Ovary (tissue), 9 donors: ENCODE results near the gene SHKBP1. TPM values are rescaled to one million over a fixed set of nuclear protein-coding genes. Genes with fewer than 3 reads are reported as not detected.
"Not testable (repeated sequence)": the region's sequence is repeated elsewhere in the genome, so short reads cannot be mapped to it uniquely, and the experiment has no call there.

Experiments
- DNase-seq, 5 donors: peaks; one replicate each; pipeline ENCODE4 v3.0.0-alpha.2; 2019 to 2020
- H3K27ac ChIP-seq, 2 donors: fragments of 200-600 bp; one replicate each; pipeline versions ENCODE4 v1.5.1 to v1.8.0; 2019 to 2022
- H3K27me3 ChIP-seq: fragments of 200-600 bp; one replicate; pipeline ENCODE4 v1.8.0; 2022
- H3K36me3 ChIP-seq: fragments of 200-600 bp; sonication (generic); one replicate; pipeline ENCODE4 v1.5.1; 2019
- H3K4me1 ChIP-seq: one replicate; pipeline ENCODE4 v1.8.1; 2013; ENCODE audit warnings: mild to moderate bottlenecking, moderate library complexity; ENCODE audit not compliant: insufficient read depth
- H3K4me3 ChIP-seq: fragments of 200-600 bp; sonication (generic); one replicate; pipeline ENCODE4 v1.5.1; 2017
- H3K9me3 ChIP-seq, 2 donors: fragments of 200-600 bp in 1 of 2; sonication (generic) in 1 of 2; one replicate each; pipeline versions ENCODE4 v1.5.1 to v1.8.1; 2013 to 2019; ENCODE audit warnings: mild to moderate bottlenecking in 1 of 2, moderate library complexity in 1 of 2
- EP300 ChIP-seq: sonication (generic); formaldehyde crosslinking; IDR thresholded peaks from one replicate; pipeline ENCODE4 v1.6.1; 2017; ENCODE audit warnings: antibody characterized with exemption
- POLR2A ChIP-seq: fragments of 450-650 bp; IDR thresholded peaks from one replicate; pipeline ENCODE4 v1.6.1; 2017; ENCODE audit warnings: antibody characterized with exemption, mild to moderate bottlenecking, moderate library complexity
- WGBS, 3 donors: extraction: QIAGEN DNeasy Blood & Tissue Kit in 1 of 3; methylation state at CpG; one replicate each; pipeline versions ENCODE4 v1.1.5 to v1.1.7; 2013 to 2017; 5-methylcytosine and 5-hydroxymethylcytosine counted together
- intact Hi-C, 4 donors: fragments of 100-400 bp; cut with DNase I; formaldehyde crosslinking; loops; one replicate each; pipeline versions ENCODE4 v1.11.0 to v1.15.1; 2022 to 2023
- polyA plus RNA-seq, 2 donors: library from polyadenylated mRNA; stranded (reverse); fragments of 200-250 nt in 1 of 2; fragments of 350-450 nt in 1 of 2; fragmentation: Illumina TruSeq in 1 of 2; extraction: RNeasy Lipid Tissue Mini Kit (QIAGEN cat#74804) in 1 of 2; gene quantifications; one replicate each; pipeline ENCODE4 v1.2.3, GENCODE V29; 2013 to 2014
- total RNA-seq, 7 donors: library from RNA; depleted of rRNA in 2 of 7; stranded (reverse); fragments of >200 nt in 2 of 7; fragmentation: NEBNext Ultra II Directional in 3 of 7; extraction: Animal tissue kit (Norgen Biotek cat#: 25700) in 3 of 7; gene quantifications; one replicate each; pipeline versions ENCODE4 v1.1.0 to v1.2.4, GENCODE V29; 2016 to 2023
- TF ChIP-seq, protein P1 (sequence below), 3 donors: fragments of 450-650 bp in 2 of 3; fragments of 200-600 bp in 1 of 3; IDR thresholded peaks; one replicate each; pipeline versions ENCODE4 v1.5.1 to v1.8.0; 2016 to 2022; ENCODE audit warnings: antibody characterized with exemption in 3 of 3, mild to moderate bottlenecking in 1 of 3
- donor health status: DM: no; HTN: no; CAD: no; lungs with moderate emphysema.
- donor health status: DM: no; HTN: no; CAD: no.
- donor health status: Bipolar disorder and iron deficiency.
- donor health status: DM: yes; HTN: yes; CAD: no.
- donor health status: DM: no; HTN: no; CAD: no.
- donor health status: DM: yes; HTN: yes; CAD: no.

Gene SHKBP1
- total and polyA plus RNA-seq, 9 donors: 16.3 to 48.7 (median 33.8) TPM

DNA sequence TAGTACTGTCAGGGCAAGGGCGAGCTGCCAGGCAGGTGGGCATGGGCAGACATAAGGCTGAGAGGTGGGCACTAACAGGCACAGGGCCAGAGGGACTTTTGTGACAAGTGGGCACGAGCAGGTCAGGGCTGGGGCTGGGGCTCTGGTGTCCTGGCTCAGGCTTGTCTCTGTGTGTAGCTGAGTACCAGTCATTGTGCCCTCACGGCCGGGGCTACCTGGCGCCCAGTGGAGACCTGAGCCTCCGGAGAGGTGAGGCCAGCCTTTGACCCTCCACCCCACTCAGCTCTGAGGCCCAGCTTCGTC lies 46.1 kb downstream of the SHKBP1 start:
- DNase-seq: peak in 1 of 5 donors; percentile 45
- Histone ChIP-seq H3K4me3 (no peak overlapping the region), H3K36me3 (no peaks in the 10 kb centered on the region), H3K4me1 (no peaks in the 10 kb centered on the region), H3K27me3 (no peaks in the 10 kb centered on the region), H3K9me3 (no peaks in the 10 kb centered on the region), H3K27ac (no peak overlapping the region)
- TF ChIP-seq, protein P1, sequence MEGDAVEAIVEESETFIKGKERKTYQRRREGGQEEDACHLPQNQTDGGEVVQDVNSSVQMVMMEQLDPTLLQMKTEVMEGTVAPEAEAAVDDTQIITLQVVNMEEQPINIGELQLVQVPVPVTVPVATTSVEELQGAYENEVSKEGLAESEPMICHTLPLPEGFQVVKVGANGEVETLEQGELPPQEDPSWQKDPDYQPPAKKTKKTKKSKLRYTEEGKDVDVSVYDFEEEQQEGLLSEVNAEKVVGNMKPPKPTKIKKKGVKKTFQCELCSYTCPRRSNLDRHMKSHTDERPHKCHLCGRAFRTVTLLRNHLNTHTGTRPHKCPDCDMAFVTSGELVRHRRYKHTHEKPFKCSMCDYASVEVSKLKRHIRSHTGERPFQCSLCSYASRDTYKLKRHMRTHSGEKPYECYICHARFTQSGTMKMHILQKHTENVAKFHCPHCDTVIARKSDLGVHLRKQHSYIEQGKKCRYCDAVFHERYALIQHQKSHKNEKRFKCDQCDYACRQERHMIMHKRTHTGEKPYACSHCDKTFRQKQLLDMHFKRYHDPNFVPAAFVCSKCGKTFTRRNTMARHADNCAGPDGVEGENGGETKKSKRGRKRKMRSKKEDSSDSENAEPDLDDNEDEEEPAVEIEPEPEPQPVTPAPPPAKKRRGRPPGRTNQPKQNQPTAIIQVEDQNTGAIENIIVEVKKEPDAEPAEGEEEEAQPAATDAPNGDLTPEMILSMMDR (IDR thresholded peaks at IDR 0.05): no peak
- no peak for TF ChIP-seq POLR2A
- TF ChIP-seq EP300: no peak
- intact Hi-C loops: no loop called here
- WGBS, 3 donors: 88 to 90% (median 90%) methylated on average over 7 of the region's 7 CpGs

DNA sequence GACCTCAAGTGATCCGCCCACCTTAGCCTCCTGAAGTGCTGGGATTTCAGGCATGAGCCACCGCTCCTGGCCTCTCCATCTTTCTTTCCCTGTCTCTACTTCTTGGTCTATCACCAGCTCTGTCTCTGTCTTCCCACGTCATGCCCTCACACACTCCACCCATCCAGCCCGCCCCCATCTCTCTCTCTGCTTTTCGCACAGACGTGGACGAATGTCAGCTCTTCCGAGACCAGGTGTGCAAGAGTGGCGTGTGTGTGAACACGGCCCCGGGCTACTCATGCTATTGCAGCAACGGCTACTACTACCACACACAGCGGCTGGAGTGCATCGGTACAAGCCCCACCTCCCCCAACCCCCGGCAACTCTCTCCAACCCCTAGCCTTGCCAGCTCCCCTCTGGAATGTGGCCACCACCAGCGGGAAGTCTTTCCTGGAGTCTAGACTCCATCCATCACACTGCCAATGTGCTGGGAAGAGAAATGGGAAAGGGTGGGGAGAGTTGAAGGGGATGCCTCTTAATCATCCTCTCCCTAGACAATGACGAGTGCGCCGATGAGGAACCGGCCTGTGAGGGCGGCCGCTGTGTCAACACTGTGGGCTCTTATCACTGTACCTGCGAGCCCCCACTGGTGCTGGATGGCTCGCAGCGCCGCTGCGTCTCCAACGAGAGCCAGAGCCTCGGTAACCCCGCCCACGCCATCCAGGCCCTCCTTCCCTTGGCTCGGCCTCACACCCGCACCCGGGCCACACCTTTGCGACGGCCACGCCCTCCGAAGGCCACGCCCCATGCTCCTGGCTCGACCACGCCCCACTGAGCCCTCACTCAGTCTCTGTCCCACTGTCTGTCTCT lies 47.0 kb downstream of the SHKBP1 start:
- TF ChIP-seq, protein P1 (IDR thresholded peaks at IDR 0.05): no peak
- TF ChIP-seq POLR2A: no peak
- no peak for TF ChIP-seq EP300
- Histone ChIP-seq H3K4me3 (no peak overlapping the region), H3K4me1 (no peaks in the 10 kb centered on the region), H3K36me3 (no peaks in the 10 kb centered on the region), H3K9me3 (no peaks in the 10 kb centered on the region), H3K27ac (no peak overlapping the region), H3K27me3 (no peaks in the 10 kb centered on the region)
- WGBS, 3 donors: 55 to 63% (median 63%) methylated on average over 41 of the region's 41 CpGs
- no peak for DNase-seq
- intact Hi-C loops: no loop called here

DNA sequence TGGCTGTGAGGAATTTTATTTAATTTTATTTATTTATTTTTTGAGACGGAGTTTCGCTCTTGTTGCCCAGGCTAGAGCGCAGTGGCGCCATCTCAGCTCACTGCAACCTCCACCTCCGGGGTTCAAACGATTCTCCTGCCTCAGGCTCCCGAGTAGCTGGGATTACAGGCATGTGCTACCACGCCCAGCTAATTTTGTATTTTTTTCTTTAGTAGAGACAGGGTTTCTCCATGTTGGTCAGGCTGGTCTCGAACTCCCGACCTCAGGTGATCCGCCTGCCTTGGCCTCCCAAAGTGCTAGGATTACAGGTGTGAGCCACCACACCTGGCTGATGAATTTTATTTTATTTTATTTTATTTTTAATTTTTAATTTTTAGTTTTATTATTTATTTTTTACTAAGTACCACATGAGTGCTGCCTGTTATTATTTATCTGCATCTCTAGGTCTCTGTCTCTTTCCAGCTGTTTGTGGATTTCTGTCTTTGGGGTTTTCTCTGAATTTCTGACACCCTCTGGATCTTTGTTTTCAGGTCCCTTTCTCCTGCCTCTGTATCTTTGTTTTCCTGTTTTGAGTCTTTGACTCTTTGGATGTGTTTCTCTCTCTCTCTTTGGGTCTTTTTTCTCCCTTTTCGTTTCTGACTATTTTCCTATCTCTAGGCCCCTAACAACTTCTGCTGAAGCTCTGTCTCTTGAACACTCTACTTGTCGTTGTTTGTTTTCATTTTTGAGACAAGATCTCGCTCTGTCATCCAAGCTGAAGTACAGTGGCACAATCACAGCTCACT lies 47.9 kb downstream of the SHKBP1 start:
- H3K9me3 ChIP-seq, intact Hi-C loops, H3K4me1 ChIP-seq, H3K4me3 ChIP-seq, H3K36me3 ChIP-seq, H3K27ac ChIP-seq, DNase-seq, H3K27me3 ChIP-seq: not testable (repeated sequence)
- WGBS, 3 donors: 81 to 87% (median 85%) methylated on average over 14 of the region's 14 CpGs

DNA sequence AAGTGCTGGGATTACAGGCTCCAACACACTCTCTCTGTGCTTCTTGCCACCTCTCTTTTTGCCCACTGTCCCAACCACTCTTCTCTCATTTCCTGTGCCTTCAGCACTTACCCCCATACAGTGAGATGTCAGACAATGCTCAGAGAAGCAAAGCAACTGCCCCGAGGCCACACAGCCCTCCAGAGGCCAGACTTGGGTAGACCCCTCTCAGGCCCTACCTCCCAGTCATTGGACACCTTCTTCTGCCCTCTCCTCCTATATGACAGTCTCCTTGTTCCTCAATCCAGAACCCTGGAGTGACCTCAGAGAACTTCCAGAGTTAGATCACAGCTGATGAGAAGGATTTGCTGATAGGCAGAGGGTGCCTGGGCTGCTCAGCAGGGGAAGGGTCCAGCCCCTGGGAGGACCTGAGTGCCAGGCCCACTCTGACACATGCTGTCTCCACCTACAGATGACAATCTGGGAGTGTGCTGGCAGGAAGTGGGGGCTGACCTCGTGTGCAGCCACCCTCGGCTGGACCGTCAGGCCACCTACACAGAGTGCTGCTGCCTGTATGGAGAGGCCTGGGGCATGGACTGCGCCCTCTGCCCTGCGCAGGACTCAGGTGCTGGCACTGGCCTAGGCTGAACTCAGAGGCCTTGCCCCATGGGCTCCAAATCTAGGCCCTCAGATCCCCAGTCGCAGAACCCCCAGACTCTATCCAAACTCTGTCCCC lies 48.9 kb downstream of the SHKBP1 start:
- H3K4me3 ChIP-seq: no peak overlapping the region
- no peaks in the 10 kb centered on the region for H3K4me1 ChIP-seq
- no peaks in the 10 kb centered on the region for H3K36me3 ChIP-seq
- TF ChIP-seq POLR2A (no peak), EP300 (no peak)
- TF ChIP-seq, protein P1 (IDR thresholded peaks at IDR 0.05): no peak
- H3K27ac ChIP-seq: no peak overlapping the region
- DNase-seq: no peak
- 76 to 96% (median 82%) methylated on average over 6 to 7 of the region's 7 CpGs for WGBS, 3 donors
- H3K27me3 ChIP-seq: no peaks in the 10 kb centered on the region
- intact Hi-C loops: no loop called here
- no peaks in the 10 kb centered on the region for H3K9me3 ChIP-seq
